COLO668 (cell line): ENCODE results near the gene GPAM.
"Not testable (repeated sequence)": the region's sequence is repeated elsewhere in the genome, so short reads cannot be mapped to it uniquely, and the experiment has no call there.

Source experiments
- DNase-seq: peaks from one replicate; lab custom pipeline; 2025; ENCODE audit not compliant: unreplicated experiment; lab: John Stamatoyannopoulos, UW

The GPAM gene

GRCh38 chr10:112216151-112216550, 32.6 kb upstream of the GPAM start:
- no peak for DNase-seq

- DNase-seq, result no peak
These were observed 31.8 kb upstream of the GPAM start for GRCh38 chr10:112215342-112215774.

GRCh38 chr10:112214298-112214926, 30.8 kb upstream of the GPAM start:
- no peak for DNase-seq

GRCh38 chr10:112213836-112214235, 30.3 kb upstream of the GPAM start:
- no peak for DNase-seq

- no peak for DNase-seq
These were observed 29.7 kb upstream of the GPAM start for GRCh38 chr10:112213098-112213823.

GRCh38 chr10:112210666-112211065, 27.1 kb upstream of the GPAM start:
- no peak for DNase-seq

GRCh38 chr10:112209684-112210131, 26.1 kb upstream of the GPAM start:
- no peak for DNase-seq

- DNase-seq, result no peak
These were observed 25.4 kb upstream of the GPAM start for GRCh38 chr10:112208997-112209396.

- no peak for DNase-seq
These were observed 24.7 kb upstream of the GPAM start for GRCh38 chr10:112208292-112208691.

GRCh38 chr10:112203328-112204076, 19.9 kb upstream of the GPAM start:
- no peak for DNase-seq

- no peak for DNase-seq
These were observed 19.1 kb upstream of the GPAM start for GRCh38 chr10:112202561-112203241.

GRCh38 chr10:112202076-112202475, 18.5 kb upstream of the GPAM start:
- no peak for DNase-seq

GRCh38 chr10:112201334-112201733, 17.8 kb upstream of the GPAM start:
- DNase-seq, result no peak

- not testable (repeated sequence) for DNase-seq
These were observed 16.7 kb upstream of the GPAM start for GRCh38 chr10:112200259-112200658.

- not testable (repeated sequence) for DNase-seq
These were observed 14.1 kb upstream of the GPAM start for GRCh38 chr10:112197662-112198061.

- DNase-seq, result no peak
These were observed 11.7 kb upstream of the GPAM start for GRCh38 chr10:112195224-112195623.

- no peak for DNase-seq
These were observed 8.2 kb upstream of the GPAM start for GRCh38 chr10:112191791-112192190.

- DNase-seq, result no peak
These were observed 7.6 kb upstream of the GPAM start for GRCh38 chr10:112191041-112191590.

GRCh38 chr10:112189465-112189864, 5.9 kb upstream of the GPAM start:
- DNase-seq, result no peak

GRCh38 chr10:112187527-112187926, 4.0 kb upstream of the GPAM start:
- no peak for DNase-seq

- no peak for DNase-seq
These were observed 2.4 kb upstream of the GPAM start for GRCh38 chr10:112185959-112186358.
